T-helper 2 cell treated with Interferon-gamma antibody and Interleukin-4, amounts not matched to agents 100 ng/mL and 5 ng/mL, for 36 hours (primary cell): ENCODE data around the gene DOCK1. TPM values are rescaled to one million over a fixed set of nuclear protein-coding genes. Genes with fewer than 3 reads are reported as not detected.

Source experiments
- intact Hi-C: fragments of 100-400 bp; cut with micrococcal nuclease; formaldehyde crosslinking; loops from one replicate; pipeline ENCODE4 v1.15.1; 2023
- total RNA-seq: library from RNA; stranded (reverse); gene quantifications from 2 replicates; pipeline ENCODE4 v1.2.3, GENCODE V29; 2022

The DOCK1 gene
- total RNA-seq, 1 donor from 2014 or later = 0.41 TPM

GRCh38 chr10:127417031-127417430 is 511.8 kb downstream of the DOCK1 start:
- intact Hi-C loops = no loop called here

GRCh38 chr10:127417686-127418401 is 512.6 kb downstream of the DOCK1 start:
- intact Hi-C loops = no loop called here

- intact Hi-C loops = no loop called here
These were observed 513.4 kb downstream of the DOCK1 start for GRCh38 chr10:127418536-127419168.

- intact Hi-C loops = no loop called here
These were observed 515.0 kb downstream of the DOCK1 start for GRCh38 chr10:127420138-127420684.

- intact Hi-C loops = no loop called here
These were observed 518.1 kb downstream of the DOCK1 start for GRCh38 chr10:127423218-127423915.

- intact Hi-C loops = no loop called here
These were observed 519.5 kb downstream of the DOCK1 start for GRCh38 chr10:127424594-127425264.

GRCh38 chr10:127426746-127427145 is 521.5 kb downstream of the DOCK1 start:
- intact Hi-C loops = no loop called here

- intact Hi-C loops = no loop called here
These were observed 522.7 kb downstream of the DOCK1 start for GRCh38 chr10:127427926-127428325.

GRCh38 chr10:127428385-127428980 is 523.3 kb downstream of the DOCK1 start:
- intact Hi-C loops = no loop called here

- intact Hi-C loops = no loop called here
These were observed 524.5 kb downstream of the DOCK1 start for GRCh38 chr10:127429601-127430312.

GRCh38 chr10:127431525-127431924 is 526.3 kb downstream of the DOCK1 start:
- intact Hi-C loops = no loop called here

- intact Hi-C loops = no loop called here
These were observed 528.8 kb downstream of the DOCK1 start for GRCh38 chr10:127434006-127434405.

- intact Hi-C loops = no loop called here
These were observed 530.0 kb downstream of the DOCK1 start for GRCh38 chr10:127435246-127435645.

- intact Hi-C loops = no loop called here
These were observed 535.1 kb downstream of the DOCK1 start for GRCh38 chr10:127440371-127440770.

GRCh38 chr10:127441350-127442219 is 536.4 kb downstream of the DOCK1 start:
- intact Hi-C loops = no loop called here

GRCh38 chr10:127442220-127442525 is 536.9 kb downstream of the DOCK1 start:
- intact Hi-C loops = no loop called here

GRCh38 chr10:127444155-127444554 is 538.9 kb downstream of the DOCK1 start:
- intact Hi-C loops = no loop called here

GRCh38 chr10:127447197-127447596 is 542.0 kb downstream of the DOCK1 start:
- intact Hi-C loops = no loop called here

- intact Hi-C loops = no loop called here
These were observed 544.3 kb downstream of the DOCK1 start for GRCh38 chr10:127449490-127449889.

GRCh38 chr10:127450644-127451043 is 545.4 kb downstream of the DOCK1 start:
- intact Hi-C loops = no loop called here
